ENCODE measurements around the gene NTMT2.
"Not testable (repeated sequence)": the region's sequence is repeated elsewhere in the genome, so short reads cannot be mapped to it uniquely, and the experiment has no call there.

The NTMT2 gene

GRCh38 chr1:170162459-170163246 lies 16.9 kb downstream of the NTMT2 start:
- DNase-seq = no peak

GRCh38 chr1:170164103-170164763 lies 18.5 kb downstream of the NTMT2 start:
- DNase-seq = no peak

- no peak for DNase-seq
Observed at GRCh38 chr1:170166518-170167180, 20.9 kb downstream of the NTMT2 start.

DNA sequence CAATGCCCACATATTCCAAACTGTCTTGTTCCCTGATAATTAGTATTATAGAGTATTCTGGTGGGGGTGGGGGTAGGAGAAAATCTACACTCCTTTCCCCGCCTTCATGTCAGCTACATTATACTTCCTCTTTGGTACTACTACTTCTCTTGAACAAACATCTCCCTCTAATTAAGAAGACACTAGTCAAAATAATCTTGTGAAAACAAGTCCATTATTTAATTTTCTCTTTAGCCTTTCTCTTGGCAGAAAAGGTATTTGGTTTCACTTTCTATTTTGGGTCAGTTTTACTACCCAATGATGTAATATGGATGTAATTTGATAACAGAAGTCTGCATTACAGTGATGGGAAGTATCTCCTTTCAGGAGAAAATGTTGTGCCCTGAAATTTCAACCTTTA lies 22.5 kb downstream of the NTMT2 start:
- DNase-seq = peak; percentile 45

DNA sequence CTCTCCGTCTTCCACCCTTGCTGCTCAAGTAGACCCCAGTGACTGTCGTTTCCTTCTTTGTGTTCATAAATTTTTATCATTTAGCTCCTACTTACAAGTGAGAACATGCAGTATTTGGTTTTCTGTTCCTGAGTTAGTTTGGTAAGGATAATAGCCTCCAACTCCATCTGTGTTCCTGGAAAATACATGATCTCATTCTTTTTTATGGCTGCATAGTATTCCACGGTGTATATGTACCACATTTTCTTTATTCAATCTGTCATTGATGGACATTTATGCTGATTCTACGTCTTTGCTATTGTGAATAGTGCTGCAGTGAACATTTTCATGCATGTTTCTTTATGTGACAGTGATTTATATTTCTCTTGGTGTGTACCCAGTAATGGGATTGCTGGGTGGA lies 24.8 kb downstream of the NTMT2 start:
- DNase-seq = not testable (repeated sequence)

DNA sequence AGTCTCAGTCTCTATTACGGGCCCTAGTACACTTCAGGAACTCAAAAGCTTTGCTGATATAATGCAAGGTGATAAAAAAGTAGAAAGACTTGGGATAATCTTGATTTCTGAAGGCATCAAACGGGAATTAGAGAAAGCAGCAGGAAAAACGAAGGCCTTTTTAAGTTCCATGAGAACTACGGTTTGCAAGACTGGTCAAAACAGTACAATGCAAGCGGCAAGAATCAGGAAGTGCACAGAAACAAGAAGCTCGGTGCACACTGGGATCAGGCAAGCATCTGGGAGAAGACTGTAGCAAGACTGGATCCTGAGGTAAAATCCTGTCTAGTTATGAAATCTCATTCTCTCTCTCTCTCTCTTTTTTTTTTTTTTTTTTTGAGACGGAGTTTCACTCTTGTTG lies 28.6 kb downstream of the NTMT2 start:
- DNase-seq = no peak

DNA sequence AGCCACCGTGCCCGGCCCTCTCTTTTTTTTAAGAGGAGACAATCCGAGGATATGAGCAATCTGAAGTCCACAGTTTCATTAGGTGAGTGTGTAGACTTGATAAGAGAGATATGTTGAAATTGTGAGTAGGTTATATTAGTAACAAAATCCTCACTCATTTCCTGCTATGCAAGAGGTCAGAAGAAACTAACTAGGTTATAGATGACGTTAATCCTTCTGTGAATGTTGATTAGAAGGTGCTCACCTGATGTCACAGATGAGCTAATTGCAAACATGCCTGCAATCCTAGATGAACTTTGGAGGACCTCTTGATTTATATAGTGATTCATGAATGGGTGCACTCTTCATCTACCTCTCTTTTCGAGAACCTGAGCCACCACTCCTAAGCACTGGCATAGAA lies 29.3 kb downstream of the NTMT2 start:
- no peak for DNase-seq

DNA sequence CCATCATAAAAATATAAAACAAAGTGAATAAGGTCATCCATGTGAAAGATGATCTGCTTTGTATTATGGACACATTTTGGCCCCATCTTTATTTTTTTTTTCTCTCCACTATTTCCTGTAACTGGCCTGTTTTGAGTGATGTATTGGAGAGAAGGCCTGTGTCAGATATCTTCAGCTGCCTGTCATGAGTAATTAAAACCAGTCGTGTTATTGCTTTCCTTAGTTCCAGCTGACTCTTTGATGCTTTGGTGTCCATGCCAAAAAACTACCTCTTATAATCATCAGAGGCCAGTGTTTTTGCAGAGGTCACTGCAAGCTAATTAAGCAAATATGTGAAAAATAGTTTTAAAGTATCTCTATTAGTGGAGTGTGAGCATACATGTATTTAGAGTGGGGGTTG lies 29.7 kb downstream of the NTMT2 start:
- DNase-seq = no peak

DNA sequence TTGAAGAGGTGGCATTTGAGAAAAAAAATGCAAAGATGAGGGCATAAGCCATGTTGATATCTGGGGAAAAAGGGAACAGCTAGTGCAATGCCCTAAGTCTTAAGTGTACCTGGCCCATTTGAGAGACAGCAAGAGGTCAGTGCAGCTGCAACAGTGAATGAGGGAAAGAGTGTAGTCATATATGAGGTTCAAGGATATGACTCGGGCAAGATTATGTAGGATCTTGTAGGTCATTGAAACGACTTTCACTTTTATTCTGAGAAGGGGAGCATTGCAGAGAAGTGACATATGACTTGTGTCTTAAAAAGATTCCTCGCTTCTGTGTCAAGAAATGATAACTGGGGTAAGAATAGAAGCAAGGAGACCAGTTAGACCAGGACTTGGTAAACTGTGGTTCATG lies 31.0 kb downstream of the NTMT2 start:
- DNase-seq = no peak

- DNase-seq = no peak
Observed at GRCh38 chr1:170182442-170182841, 36.7 kb downstream of the NTMT2 start.

DNA sequence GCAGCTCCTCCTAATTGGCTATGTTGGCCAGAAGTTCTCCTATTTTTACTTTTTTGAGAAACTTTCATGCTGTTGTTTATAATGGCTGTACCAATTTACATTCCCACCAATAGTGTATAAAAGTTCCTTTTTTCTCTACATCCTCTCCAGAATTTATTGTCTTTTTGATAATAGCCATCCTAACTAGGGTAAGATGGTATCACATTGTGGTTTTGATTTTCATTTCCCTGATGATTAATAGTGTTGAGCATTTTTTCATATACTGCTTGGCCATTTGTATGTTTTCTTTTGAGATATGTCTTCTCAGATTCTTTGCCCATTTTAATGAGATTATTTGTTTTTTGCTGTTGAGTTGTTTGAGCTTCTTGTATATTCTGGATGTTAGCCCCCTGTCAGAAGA lies 46.8 kb downstream of the NTMT2 start:
- no peak for DNase-seq

DNA sequence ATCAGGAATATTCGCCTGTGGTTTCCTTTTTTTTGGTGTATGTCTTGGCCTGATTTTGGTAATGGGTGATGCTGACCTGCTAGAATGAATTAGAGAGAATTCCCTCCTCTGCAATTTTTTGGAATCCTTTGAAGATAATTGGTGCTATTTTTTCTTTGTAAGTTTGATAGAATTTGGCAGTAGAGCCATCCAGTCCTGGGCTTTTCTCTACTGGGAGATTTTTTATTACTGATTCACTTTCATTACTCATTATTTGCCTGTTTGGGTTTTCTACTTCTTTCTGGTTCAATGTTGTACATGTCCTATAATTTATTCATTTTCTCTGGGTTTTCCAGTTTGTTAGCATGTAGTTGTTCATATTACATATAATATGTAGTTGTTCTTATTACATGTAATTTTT lies 48.7 kb downstream of the NTMT2 start:
- no peak for DNase-seq

GRCh38 chr1:170196490-170197236 lies 50.9 kb downstream of the NTMT2 start:
- DNase-seq = no peak

DNA sequence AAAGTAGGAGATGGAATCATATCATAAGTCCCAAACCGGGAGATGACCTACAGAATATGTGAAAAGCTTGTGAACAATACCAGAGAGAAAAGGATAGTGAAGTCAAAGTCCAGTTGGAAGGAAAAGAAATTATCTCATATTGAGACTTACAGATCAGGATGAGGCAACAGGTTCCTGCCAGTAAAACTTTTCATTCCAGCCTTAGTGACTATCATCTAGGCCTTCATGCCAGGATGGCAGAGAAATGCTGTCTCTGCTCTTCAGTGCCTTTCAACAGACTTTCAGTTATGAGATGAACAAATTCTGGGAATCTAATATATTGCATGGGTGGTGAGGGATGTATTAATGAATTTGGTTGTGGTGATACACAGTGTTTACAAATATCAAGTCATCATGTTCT lies 52.3 kb downstream of the NTMT2 start:
- DNase-seq = no peak

GRCh38 chr1:170198584-170198983 lies 52.8 kb downstream of the NTMT2 start:
- no peak for DNase-seq

GRCh38 chr1:170200161-170200560 lies 54.4 kb downstream of the NTMT2 start:
- DNase-seq = no peak

- DNase-seq = no peak
Observed at GRCh38 chr1:170200621-170201397, 55.0 kb downstream of the NTMT2 start.

DNA sequence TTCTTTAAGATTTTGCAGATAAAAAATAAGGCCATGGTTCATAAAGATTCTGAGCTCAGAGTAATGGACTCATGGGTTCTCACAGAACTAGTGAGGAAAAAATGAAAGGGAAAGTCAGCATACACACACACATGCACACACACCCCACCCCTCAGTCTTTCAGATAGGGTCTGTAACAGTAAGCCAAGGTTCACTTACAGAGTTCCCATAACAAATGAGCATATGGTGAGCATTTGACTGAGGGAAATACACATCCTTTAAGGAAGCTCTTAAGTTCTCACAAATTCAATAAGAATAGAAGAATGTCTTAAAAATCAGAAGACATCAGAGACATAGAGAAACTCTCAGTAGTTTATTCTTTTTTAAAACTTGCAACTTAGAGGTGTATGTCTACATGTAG lies 57.9 kb downstream of the NTMT2 start:
- no peak for DNase-seq

GRCh38 chr1:170204121-170204520 lies 58.4 kb downstream of the NTMT2 start:
- no peak for DNase-seq

- no peak for DNase-seq
Observed at GRCh38 chr1:170205301-170205700, 59.5 kb downstream of the NTMT2 start.

- no peak for DNase-seq
Observed at GRCh38 chr1:170209125-170209524, 63.4 kb downstream of the NTMT2 start.

GRCh38 chr1:170210142-170210541 lies 64.4 kb downstream of the NTMT2 start:
- DNase-seq = no peak

GRCh38 chr1:170213596-170213995 lies 67.8 kb downstream of the NTMT2 start:
- DNase-seq = no peak

Data from NCI-H2029 (cell line).